ENCODE measurements around the gene PSMD9.

Gene PSMD9

DNA sequence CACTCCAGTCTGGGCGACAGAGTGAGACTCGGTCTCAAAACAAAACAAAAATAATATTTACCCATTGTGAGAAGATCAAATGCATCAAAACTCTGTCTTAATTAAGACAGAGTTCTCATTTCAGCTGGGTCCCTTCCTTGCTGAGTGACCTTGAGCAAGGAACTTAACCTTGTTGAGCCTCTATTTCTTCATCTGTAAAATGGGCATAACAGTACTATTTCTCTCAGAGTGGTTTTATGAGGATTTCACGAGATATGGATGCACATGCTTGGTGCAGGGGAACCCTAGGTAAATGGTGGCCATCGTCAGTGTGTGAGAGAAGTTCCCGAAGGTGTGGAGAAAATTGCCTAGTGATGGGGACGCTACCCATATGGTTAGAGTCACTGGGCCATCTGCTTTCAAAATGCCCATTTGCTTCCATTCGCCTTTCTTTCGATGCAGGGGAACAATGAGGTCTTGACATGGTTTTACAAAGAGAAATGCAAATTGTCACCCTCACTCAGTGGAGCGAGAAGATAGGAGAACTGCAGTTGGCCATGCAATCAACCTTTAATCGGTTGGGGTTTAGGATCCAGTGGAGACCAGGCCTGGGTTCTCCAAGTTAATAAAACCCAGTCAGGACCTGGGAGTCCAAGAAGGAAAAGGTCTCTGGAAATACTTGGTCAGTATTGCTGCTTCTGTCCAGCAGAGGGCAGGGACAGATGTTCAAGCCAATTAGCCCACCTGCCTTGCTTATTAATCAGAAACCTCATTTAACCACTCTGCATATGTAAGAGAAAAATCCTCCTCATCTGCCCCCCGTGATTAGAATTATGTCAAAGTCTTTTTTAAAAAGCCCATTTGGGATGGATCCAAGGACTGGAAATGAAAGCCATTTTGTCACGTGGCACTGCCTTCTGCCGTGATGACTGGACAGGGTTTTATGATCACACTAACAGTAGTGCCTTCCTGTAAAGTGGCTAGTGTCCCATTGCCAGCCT, 67.0 kb downstream of the PSMD9 start:
- peak; percentile 51 for DNase-seq (ENCODE audit: low read depth)
- TF ChIP-seq, protein P1, sequence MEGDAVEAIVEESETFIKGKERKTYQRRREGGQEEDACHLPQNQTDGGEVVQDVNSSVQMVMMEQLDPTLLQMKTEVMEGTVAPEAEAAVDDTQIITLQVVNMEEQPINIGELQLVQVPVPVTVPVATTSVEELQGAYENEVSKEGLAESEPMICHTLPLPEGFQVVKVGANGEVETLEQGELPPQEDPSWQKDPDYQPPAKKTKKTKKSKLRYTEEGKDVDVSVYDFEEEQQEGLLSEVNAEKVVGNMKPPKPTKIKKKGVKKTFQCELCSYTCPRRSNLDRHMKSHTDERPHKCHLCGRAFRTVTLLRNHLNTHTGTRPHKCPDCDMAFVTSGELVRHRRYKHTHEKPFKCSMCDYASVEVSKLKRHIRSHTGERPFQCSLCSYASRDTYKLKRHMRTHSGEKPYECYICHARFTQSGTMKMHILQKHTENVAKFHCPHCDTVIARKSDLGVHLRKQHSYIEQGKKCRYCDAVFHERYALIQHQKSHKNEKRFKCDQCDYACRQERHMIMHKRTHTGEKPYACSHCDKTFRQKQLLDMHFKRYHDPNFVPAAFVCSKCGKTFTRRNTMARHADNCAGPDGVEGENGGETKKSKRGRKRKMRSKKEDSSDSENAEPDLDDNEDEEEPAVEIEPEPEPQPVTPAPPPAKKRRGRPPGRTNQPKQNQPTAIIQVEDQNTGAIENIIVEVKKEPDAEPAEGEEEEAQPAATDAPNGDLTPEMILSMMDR (conservative IDR thresholded peaks at IDR 0.05; ENCODE audit: control insufficient read depth, insufficient read depth, low read depth, low read length) = peak; percentile 69
- no peak overlapping the region for H3K4me3 ChIP-seq (ENCODE audit: control insufficient read depth, low read depth, low read length)

GRCh38 chr12:121957861-121958515, 69.4 kb downstream of the PSMD9 start:
- no peak for DNase-seq (ENCODE audit: low read depth)
- TF ChIP-seq, protein P1 (conservative IDR thresholded peaks at IDR 0.05; ENCODE audit: control insufficient read depth, insufficient read depth, low read depth, low read length) = no peak
- H3K4me3 ChIP-seq (ENCODE audit: control insufficient read depth, low read depth, low read length) = no peak overlapping the region

DNA sequence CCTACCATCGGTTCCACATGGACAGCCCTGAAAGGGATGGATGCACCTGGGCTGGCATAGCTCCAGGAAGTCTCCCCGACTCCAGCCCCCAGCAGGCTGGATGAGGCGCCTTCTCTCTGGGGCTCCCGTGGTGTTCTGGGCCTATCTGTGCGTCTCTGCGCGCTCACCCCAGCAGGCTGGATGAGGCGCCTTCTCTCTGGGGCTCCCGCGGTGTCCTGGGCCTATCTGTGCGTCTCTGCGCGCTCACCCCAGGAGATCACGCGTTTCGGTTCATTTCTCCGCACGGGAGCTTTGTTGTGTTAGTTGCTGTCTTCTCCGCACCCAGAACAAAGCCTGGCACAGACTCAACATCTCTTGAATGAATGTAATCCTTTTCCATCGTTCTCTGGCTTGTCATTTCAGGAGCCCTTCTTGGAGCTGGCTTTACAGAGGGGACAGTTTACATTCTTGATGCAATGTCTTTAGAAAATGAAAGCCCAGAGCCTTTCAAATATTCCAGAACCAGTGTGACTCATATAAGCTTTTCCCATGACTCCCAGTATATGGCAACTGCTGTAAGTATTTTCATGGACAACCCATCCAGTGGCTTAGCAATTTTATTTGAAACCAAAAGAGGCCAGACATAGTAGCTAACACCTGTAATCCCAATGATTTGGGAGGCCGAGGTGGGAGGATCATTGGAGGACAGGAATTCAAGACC, 70.1 kb downstream of the PSMD9 start:
- TF ChIP-seq, protein P1 (conservative IDR thresholded peaks at IDR 0.05; ENCODE audit: control insufficient read depth, insufficient read depth, low read depth, low read length) = no peak
- DNase-seq (ENCODE audit: low read depth) = peak; percentile 11
- H3K4me3 ChIP-seq (ENCODE audit: control insufficient read depth, low read depth, low read length) = no peak overlapping the region

DNA sequence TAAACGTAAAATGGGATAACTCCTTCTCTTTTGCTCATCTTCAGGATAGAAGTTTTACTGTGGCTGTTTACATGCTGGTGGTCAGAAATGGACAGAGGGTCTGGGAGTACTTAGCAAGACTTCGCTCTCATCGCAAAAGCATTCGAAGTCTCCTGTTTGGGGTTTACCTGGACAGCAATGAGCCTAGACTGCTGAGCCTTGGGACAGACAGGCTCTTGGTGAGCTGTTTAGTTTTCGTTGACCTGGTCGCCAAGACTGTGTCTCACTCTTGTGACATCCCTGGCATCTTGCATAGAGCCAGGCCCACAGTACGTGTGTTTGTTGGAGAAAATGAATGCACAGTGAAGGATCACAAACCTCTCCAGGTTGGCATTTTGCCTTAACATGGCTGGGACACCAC, 72.0 kb downstream of the PSMD9 start:
- DNase-seq (ENCODE audit: low read depth) = no peak
- no peak overlapping the region for H3K4me3 ChIP-seq (ENCODE audit: control insufficient read depth, low read depth, low read length)
- TF ChIP-seq, protein P1 (conservative IDR thresholded peaks at IDR 0.05; ENCODE audit: control insufficient read depth, insufficient read depth, low read depth, low read length) = no peak

- TF ChIP-seq, protein P1 (conservative IDR thresholded peaks at IDR 0.05; ENCODE audit: control insufficient read depth, insufficient read depth, low read depth, low read length) = no peak
- no peak for DNase-seq (ENCODE audit: low read depth)
- no peak overlapping the region for H3K4me3 ChIP-seq (ENCODE audit: control insufficient read depth, low read depth, low read length)
These were observed 72.7 kb downstream of the PSMD9 start for GRCh38 chr12:121961195-121961879.

All from fibroblast of mammary gland (primary cell).